SK-N-SH (cell line): ENCODE measurements around the gene KANK3. TPM values are rescaled to one million over a fixed set of nuclear protein-coding genes. Genes with fewer than 3 reads are reported as not detected.
"Not testable (repeated sequence)": the region's sequence is repeated elsewhere in the genome, so short reads cannot be mapped to it uniquely, and the experiment has no call there.

Experiments
- CTCF ChIA-PET: fragments of 300-600, 350-600 bp; formaldehyde crosslinking; extraction: SDS; loops from one replicate; lab custom pipeline; 2021; lab: Yijun Ruan, JAX
- POLR2A ChIA-PET: fragments of 350-600 bp; sonication (Branson Sonifier 250); formaldehyde crosslinking; extraction: SDS; loops from one replicate; lab custom pipeline; 2020; ENCODE audit warnings: antibody characterized with exemption, inconsistent platforms; lab: Yijun Ruan, JAX
- DNase-seq: peaks from one replicate; pipeline ENCODE4 v3.0.0; 2012
- H2AFZ ChIP-seq: fragments of 200-600 bp; sonication (generic); 2 replicates; pipeline ENCODE4 v1.8.1; 2016; ENCODE audit warnings: antibody characterized with exemption, mild to moderate bottlenecking, low read depth
- H3F3A ChIP-seq: fragments of 200-600 bp; sonication (generic); replicated peaks from 2 replicates; pipeline ENCODE3; 2016; ENCODE audit warnings: antibody characterized with exemption, mild to moderate bottlenecking; ENCODE audit not compliant: insufficient read depth
- H3K27ac ChIP-seq, 2 experiments: fragments of 200-500 bp in 1 of 2; fragments of 200-600 bp in 1 of 2; sonication (Bioruptor generic) in 1 of 2; sonication (generic), shearing (Covaris generic) in 1 of 2; 2 replicates each; pipeline versions ENCODE4 v1.5.1 to v1.6.1; 2014 to 2016; ENCODE audit warnings: low read depth in 2 of 2, inconsistent platforms in 1 of 2, low read length in 1 of 2, mild to moderate bottlenecking in 1 of 2, mixed read lengths in 1 of 2
- H3K27me3 ChIP-seq: fragments of 200-600 bp; sonication (generic), shearing (Covaris generic); 2 replicates; pipeline ENCODE4 v1.6.1; 2016; ENCODE audit warnings: mixed run types; ENCODE audit not compliant: insufficient read depth
- H3K36me3 ChIP-seq, 2 experiments: fragments of 200-500 bp in 1 of 2; fragments of 200-600 bp in 1 of 2; sonication (Bioruptor generic) in 1 of 2; sonication (generic) in 1 of 2; replicated peaks in 1 of 2; 2 replicates each; pipeline versions ENCODE3 to v1.5.1; 2014 to 2016; ENCODE audit warnings: low read length in 1 of 2, mild to moderate bottlenecking in 1 of 2; ENCODE audit not compliant: insufficient read depth in 2 of 2, control insufficient read depth in 1 of 2
- H3K4me1 ChIP-seq, 2 experiments: fragments of 200-500 bp in 1 of 2; fragments of 200-600 bp in 1 of 2; sonication (Bioruptor generic) in 1 of 2; sonication (generic), shearing (Covaris generic) in 1 of 2; 2 replicates each; pipeline versions ENCODE4 v1.5.1 to v1.6.1; 2014 to 2016; ENCODE audit warnings: low read depth in 1 of 2, low read length in 1 of 2, mixed run types in 1 of 2; ENCODE audit not compliant: insufficient read depth in 2 of 2, control insufficient read depth in 1 of 2
- H3K4me2 ChIP-seq: fragments of 200-600 bp; sonication (generic), shearing (Covaris generic); 2 replicates; pipeline ENCODE4 v1.6.1; 2017; ENCODE audit warnings: mixed run types
- H3K4me3 ChIP-seq, 2 experiments: fragments of 200-500 bp in 1 of 2; fragments of 200-600 bp in 1 of 2; sonication (Bioruptor generic) in 1 of 2; sonication (generic), shearing (Covaris generic) in 1 of 2; 2 replicates each; pipeline versions ENCODE4 v1.5.1 to v1.8.1; 2014 to 2016; ENCODE audit warnings: low read depth in 2 of 2, inconsistent platforms in 1 of 2, low read length in 1 of 2, mild to moderate bottlenecking in 1 of 2, mixed read lengths in 1 of 2, moderate library complexity in 1 of 2
- H3K79me2 ChIP-seq: fragments of 200-600 bp; sonication (generic); 2 replicates; pipeline ENCODE4 v1.8.1; 2017; ENCODE audit warnings: mild to moderate bottlenecking; ENCODE audit not compliant: insufficient read depth
- H3K9ac ChIP-seq: fragments of 200-600 bp; sonication (generic); 2 replicates; pipeline ENCODE4 v1.6.1; 2017; ENCODE audit warnings: mixed run types
- H3K9me2 ChIP-seq: fragments of 200-600 bp; sonication (generic); 2 replicates; pipeline ENCODE4 v1.6.1; 2017; ENCODE audit warnings: mixed run types
- H3K9me3 ChIP-seq: fragments of 200-600 bp; sonication (generic); 2 replicates; pipeline ENCODE4 v1.6.1; 2017; ENCODE audit warnings: mixed run types, mild to moderate bottlenecking, moderate library complexity
- H4K20me1 ChIP-seq: fragments of 200-600 bp; sonication (generic); 2 replicates; pipeline ENCODE4 v1.6.1; 2017; ENCODE audit warnings: mild to moderate bottlenecking, mixed run types; ENCODE audit not compliant: insufficient read depth
- POLR2AphosphoS5 ChIP-seq: IDR thresholded peaks from 2 replicates; pipeline ENCODE4 v1.6.1; 2012; ENCODE audit warnings: low read depth, low read length
- YY1 ChIP-seq: IDR thresholded peaks from 2 replicates; pipeline ENCODE4 v1.4.0; 2012; ENCODE audit warnings: low read depth, mild to moderate bottlenecking
- WGBS: methylation state at CpG from one replicate; pipeline ENCODE4 v1.1.6; 2017; ENCODE audit warnings: low lambda C conversion rate; 5-methylcytosine and 5-hydroxymethylcytosine counted together
- polyA plus RNA-seq, 3 experiments: library from polyadenylated mRNA; depleted of rRNA; stranded (reverse); fragments of >200 nt; gene quantifications; 2 replicates each; pipeline ENCODE4 v1.2.3, GENCODE V29; 2012
- small RNA-seq, 7 experiments: library from RNA; depleted of rRNA; stranded (forward); fragments of <200 nt; gene quantifications; one replicate each; pipeline ENCODE3, GENCODE V24; 2012

Gene KANK3
- polyA plus RNA-seq, 1 of the 3 experiments (the other 2 are of a cell fraction): 0.51 TPM

DNA sequence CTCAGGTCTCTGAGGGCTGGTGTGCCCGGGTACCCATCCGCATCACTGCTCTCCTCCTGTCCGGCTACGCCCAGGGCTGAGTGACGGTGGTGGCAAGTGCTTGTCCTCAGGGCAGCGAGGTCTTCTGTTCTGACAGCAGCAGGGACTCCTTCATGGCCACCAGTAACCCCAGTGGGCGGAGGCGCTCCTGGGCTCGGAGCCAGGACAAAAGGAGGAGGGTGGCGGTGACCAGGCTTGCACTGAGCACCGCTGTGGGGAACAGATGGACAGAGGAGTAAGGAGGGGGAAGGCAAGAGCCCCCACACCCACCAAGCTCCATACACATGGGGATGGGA is 40.7 kb downstream of the KANK3 start (continued):
- TF ChIP-seq YY1 (no peak), POLR2AphosphoS5 (no peak)

DNA sequence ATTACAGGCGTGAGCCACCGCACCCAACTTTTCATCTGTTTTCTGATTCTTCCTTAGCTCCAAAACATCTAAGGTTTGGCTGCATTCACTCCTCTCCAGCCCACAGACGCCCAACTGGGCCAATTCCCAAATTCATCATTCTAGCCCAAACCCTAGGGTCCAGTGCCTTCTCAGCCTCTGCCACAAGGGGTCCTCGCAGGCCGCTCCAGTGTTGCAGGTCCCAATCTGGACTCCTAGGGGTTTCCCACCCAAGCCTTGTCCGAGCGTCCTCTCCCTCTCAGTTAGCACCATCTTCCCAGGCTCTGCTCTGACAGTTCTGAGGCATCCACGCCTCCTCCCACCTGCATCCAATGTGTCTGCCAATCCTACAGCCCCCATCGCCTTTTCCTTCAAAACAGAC is 51.7 kb downstream of the KANK3 start:
- H3K4me1 ChIP-seq, H3K79me2 ChIP-seq, H3K27me3 ChIP-seq, DNase-seq, H3K4me2 ChIP-seq, H3K9me2 ChIP-seq, H3K9ac ChIP-seq, H3K9me3 ChIP-seq, CTCF ChIA-PET, H3K4me3 ChIP-seq, H3F3A ChIP-seq, H4K20me1 ChIP-seq, H2AFZ ChIP-seq, POLR2A ChIA-PET, H3K27ac ChIP-seq, H3K36me3 ChIP-seq: not testable (repeated sequence)
- WGBS: no CpG with 5 or more reads among the region's 9 CpGs

- H3K36me3 ChIP-seq, H3K4me3 ChIP-seq, H2AFZ ChIP-seq, H3K4me2 ChIP-seq, H3F3A ChIP-seq, DNase-seq, POLR2A ChIA-PET, H3K27ac ChIP-seq, CTCF ChIA-PET, H3K9me3 ChIP-seq, H4K20me1 ChIP-seq, H3K27me3 ChIP-seq, H3K4me1 ChIP-seq, H3K79me2 ChIP-seq, H3K9ac ChIP-seq, H3K9me2 ChIP-seq: not testable (repeated sequence)
- WGBS: no CpG with 5 or more reads among the region's 9 CpGs
These were observed 66.6 kb downstream of the KANK3 start for GRCh38 chr19:8276508-8276907.

Small RNA genes within 50 kb of the gene (small RNA-seq; reads per million reads assigned to genes)
- 0 to 3.2 (median 0.29) reads per million in 7 experiments for gene MIR4999

Other genes starting within 250 kb of the KANK3 start
- not detected in 2 replicates for gene FBN3, start 193.7 kb downstream of the KANK3 start, polyA plus RNA-seq (2012; rRNA removed)
- gene CERS4, start 133.9 kb downstream of the KANK3 start, polyA plus RNA-seq (2012; rRNA removed): 36.5 and 41.4 TPM in 2 replicates
- gene CD320, start 34.9 kb downstream of the KANK3 start, polyA plus RNA-seq (2012; rRNA removed): 100 and 129 TPM in 2 replicates
- gene NDUFA7, start 21.9 kb downstream of the KANK3 start, polyA plus RNA-seq (2012; rRNA removed): 107 and 111 TPM in 2 replicates
- gene RPS28, start 21.8 kb downstream of the KANK3 start, polyA plus RNA-seq (2012; rRNA removed): 410 and 601 TPM in 2 replicates
- 62.5 and 71.2 TPM in 2 replicates for gene ANGPTL4, start 20.9 kb upstream of the KANK3 start, polyA plus RNA-seq (2012; rRNA removed)
- 70.5 and 127 TPM in 2 replicates for gene RAB11B, start 47.1 kb upstream of the KANK3 start, polyA plus RNA-seq (2012; rRNA removed)
- gene MARCHF2, start 70.0 kb upstream of the KANK3 start, polyA plus RNA-seq (2012; rRNA removed): 52.9 and 57.2 TPM in 2 replicates
- 178 and 205 TPM in 2 replicates for gene HNRNPM, start 101.7 kb upstream of the KANK3 start, polyA plus RNA-seq (2012; rRNA removed)
- 0.15 and 0.18 TPM in 2 replicates for gene PRAM1, start 159.4 kb upstream of the KANK3 start, polyA plus RNA-seq (2012; rRNA removed)
- gene ZNF414, start 170.9 kb upstream of the KANK3 start, polyA plus RNA-seq (2012; rRNA removed): 12.2 and 17.0 TPM in 2 replicates
- 0.24 and 0.51 TPM in 2 replicates for gene MYO1F, start 234.2 kb upstream of the KANK3 start, polyA plus RNA-seq (2012; rRNA removed)